ENCODE data around the gene CA5A.

GRCh38 chr16:87960852-87961251, 24.5 kb upstream of the CA5A start:
- TF ChIP-seq NR4A1 (CRISPR knock-in tag; IDR thresholded peaks at IDR 0.05) (no peak), NR4A1 (tag; IDR thresholded peaks at IDR 0.05) (no peak), REST (IDR thresholded peaks at IDR 0.05; ENCODE audit: borderline replicate concordance) (no peak), REST (CRISPR knock-in tag; IDR thresholded peaks at IDR 0.05; ENCODE audit: low read depth) (no peak), NRF1 (conservative IDR thresholded peaks at IDR 0.05 in 1 of 2, IDR thresholded peaks at IDR 0.05 in 1 of 2) (no peak), ELF4 (CRISPR knock-in tag; IDR thresholded peaks at IDR 0.05) (no peak)

Data from K562 (cell line).